DMS153 treated with DMSO at 0.1 percent for 48 hours (cell line): ENCODE measurements around the gene HERC2.

Experiments
- DNase-seq: peaks from one replicate; lab custom pipeline; 2025; ENCODE audit not compliant: unreplicated experiment; lab: John Stamatoyannopoulos, UW

The HERC2 gene

GRCh38 chr15:28098360-28098765, 223.6 kb downstream of the HERC2 start:
- no peak for DNase-seq

GRCh38 chr15:28097656-28098359, 224.2 kb downstream of the HERC2 start:
- no peak for DNase-seq

GRCh38 chr15:28096670-28097431, 225.1 kb downstream of the HERC2 start:
- DNase-seq: no peak

- DNase-seq: no peak
Measured at GRCh38 chr15:28096411-28096669, 225.6 kb downstream of the HERC2 start.

GRCh38 chr15:28094732-28095521, 227.1 kb downstream of the HERC2 start:
- no peak for DNase-seq

- DNase-seq: no peak
Measured at GRCh38 chr15:28093752-28094535, 228.0 kb downstream of the HERC2 start.

- no peak for DNase-seq
Measured at GRCh38 chr15:28091313-28091712, 230.7 kb downstream of the HERC2 start.

GRCh38 chr15:28086175-28086703, 235.7 kb downstream of the HERC2 start:
- no peak for DNase-seq

- DNase-seq: no peak
Measured at GRCh38 chr15:28085489-28086174, 236.3 kb downstream of the HERC2 start.

- no peak for DNase-seq
Measured at GRCh38 chr15:28084547-28084946, 237.4 kb downstream of the HERC2 start.

GRCh38 chr15:28082891-28083684, 238.9 kb downstream of the HERC2 start:
- DNase-seq: no peak

GRCh38 chr15:28081594-28081993, 240.4 kb downstream of the HERC2 start:
- DNase-seq: no peak

- no peak for DNase-seq
Measured at GRCh38 chr15:28080386-28080785, 241.6 kb downstream of the HERC2 start.

GRCh38 chr15:28079313-28079969, 242.5 kb downstream of the HERC2 start:
- DNase-seq: no peak

- no peak for DNase-seq
Measured at GRCh38 chr15:28078191-28078719, 243.7 kb downstream of the HERC2 start.

- no peak for DNase-seq
Measured at GRCh38 chr15:28075573-28075972, 246.4 kb downstream of the HERC2 start.

- DNase-seq: no peak
Measured at GRCh38 chr15:28068930-28069329, 253.0 kb downstream of the HERC2 start.

GRCh38 chr15:28066231-28066630, 255.7 kb downstream of the HERC2 start:
- no peak for DNase-seq
